Astrocyte of the cerebellum (primary cell): ENCODE data around the gene RAPGEF5.

ENCODE experiments used
- DNase-seq: peaks from one replicate; pipeline ENCODE4 v3.0.0-alpha.2; 2011; ENCODE audit warnings: low read depth
- H3K4me3 ChIP-seq: 2 replicates; pipeline ENCODE4 v1.5.1; 2011; ENCODE audit warnings: mild to moderate bottlenecking, low read depth, low read length, moderate library complexity
- CTCF ChIP-seq: IDR thresholded peaks from 2 replicates; pipeline ENCODE4 v1.5.1; 2012; ENCODE audit warnings: low read length, low read depth, moderate library complexity, mild to moderate bottlenecking; ENCODE audit errors: missing control alignments
- in situ Hi-C: cut with HindIII; loops from 2 replicates; pipeline ENCODE4 v1.10.0; 2017; ENCODE audit warnings: low sequenced_read_pairs

RAPGEF5 gene

GRCh38 chr7:22338411-22338810 is 18.5 kb downstream of the RAPGEF5 start:
- DNase-seq, result no peak
- in situ Hi-C loops, result no loop called here
- no peak overlapping the region for H3K4me3 ChIP-seq
- TF ChIP-seq CTCF, result no peak

- in situ Hi-C loops, result no loop called here
- no peak for TF ChIP-seq CTCF
- no peak for DNase-seq
- no peak overlapping the region for H3K4me3 ChIP-seq
Measured at GRCh38 chr7:22333680-22334141, 23.2 kb downstream of the RAPGEF5 start.

- no peak for DNase-seq
- no peak overlapping the region for H3K4me3 ChIP-seq
- in situ Hi-C loops, result no loop called here
- no peak for TF ChIP-seq CTCF
Measured at GRCh38 chr7:22332461-22332870, 24.5 kb downstream of the RAPGEF5 start.

- TF ChIP-seq CTCF, result no peak
- H3K4me3 ChIP-seq, result no peak overlapping the region
- no peak for DNase-seq
- in situ Hi-C loops, result no loop called here
Measured at GRCh38 chr7:22331704-22332103, 25.2 kb downstream of the RAPGEF5 start.

- H3K4me3 ChIP-seq, result no peak overlapping the region
- TF ChIP-seq CTCF, result no peak
- no peak for DNase-seq
- in situ Hi-C loops, result no loop called here
Measured at GRCh38 chr7:22330903-22331302, 26.1 kb downstream of the RAPGEF5 start.

GRCh38 chr7:22329816-22330524 is 27.0 kb downstream of the RAPGEF5 start:
- no peak overlapping the region for H3K4me3 ChIP-seq
- in situ Hi-C loops, result no loop called here
- DNase-seq, result no peak
- no peak for TF ChIP-seq CTCF
